Gastrocnemius medialis (tissue), 4 donors: ENCODE measurements around the gene MCF2L. TPM values are rescaled to one million over a fixed set of nuclear protein-coding genes. Genes with fewer than 3 reads are reported as not detected.

Experiments used
- ATAC-seq, 2 donors: fragments of 150-250 bp; one replicate each; pipeline ENCODE4 v1.9.1; 2016
- DNase-seq, 2 donors: peaks; one replicate each; pipeline ENCODE4 v3.0.0-alpha.2; 2019
- H3K27ac ChIP-seq, 4 donors: fragments of 200-600 bp; sonication (generic); 1 replicate in 1 of 4; 2 replicates in 3 of 4; pipeline ENCODE4 v1.5.1; 2016 to 2018; ENCODE audit warnings: mild to moderate bottlenecking in 2 of 4, moderate library complexity in 1 of 4
- H3K27me3 ChIP-seq, 3 donors: fragments of 200-600 bp; sonication (generic) in 2 of 3; 1 replicate in 1 of 3; 2 replicates in 2 of 3; pipeline versions ENCODE4 v1.5.1 to v1.6.0; 2016 to 2019; ENCODE audit warnings: mild to moderate bottlenecking in 1 of 3, moderate library complexity in 1 of 3
- H3K36me3 ChIP-seq, 2 donors: fragments of 200-600 bp; sonication (generic) in 1 of 2; one replicate each; pipeline ENCODE4 v1.5.1; 2017 to 2018
- H3K4me1 ChIP-seq, 2 donors: fragments of 200-600 bp; sonication (generic) in 1 of 2; one replicate each; pipeline ENCODE4 v1.5.1; 2016 to 2017; ENCODE audit warnings: mild to moderate bottlenecking in 2 of 2
- H3K4me3 ChIP-seq, 4 donors: fragments of 200-600 bp; sonication (generic) in 3 of 4; 1 replicate in 1 of 4; 2 replicates in 3 of 4; pipeline ENCODE4 v1.5.1; 2016 to 2019; ENCODE audit warnings: mild to moderate bottlenecking in 2 of 4
- H3K9me3 ChIP-seq, 3 donors: fragments of 200-600 bp; sonication (generic) in 2 of 3; 1 replicate in 1 of 3; 2 replicates in 2 of 3; pipeline ENCODE4 v1.5.1; 2016 to 2019
- CTCF ChIP-seq, 5 experiments: fragments of 450-650 bp in 3 of 5; fragments of 200-600 bp in 2 of 5; sonication (generic) in 2 of 5; IDR thresholded peaks in 4 of 5; conservative IDR thresholded peaks in 1 of 5; 1 replicate in 4 of 5; 2 replicates in 1 of 5; pipeline ENCODE4 v1.5.1; 2016 to 2019; ENCODE audit warnings: antibody characterized with exemption in 5 of 5, mild to moderate bottlenecking in 3 of 5, moderate library complexity in 3 of 5
- POLR2A ChIP-seq, 2 donors: fragments of 450-650 bp; IDR thresholded peaks; one replicate each; pipeline ENCODE4 v1.6.1; 2017; ENCODE audit warnings: antibody characterized with exemption in 2 of 2, mild to moderate bottlenecking in 2 of 2, moderate library complexity in 2 of 2
- in situ Hi-C, 4 donors: fragments of 200-750 bp; cut with MboI; loops; one replicate each; pipeline versions ENCODE4 v1.15.0 to v1.8.0; 2017; ENCODE audit warnings: low sequenced_read_pairs in 4 of 4
- intact Hi-C: fragments of 100-400 bp; cut with DNase I; formaldehyde crosslinking; loops from one replicate; pipeline ENCODE4 v1.15.1; 2023; ENCODE audit warnings: low total_unique reads
- total RNA-seq, 4 donors: library from RNA; depleted of rRNA; stranded (reverse); fragments of >200 nt; gene quantifications; one replicate each; pipeline versions ENCODE4 v1.1.0 to v1.2.3, GENCODE V29; 2016

The MCF2L gene
- total RNA-seq, 4 donors from 2014 or later: 16.1 to 21.2 (median 19.4) TPM

- intact Hi-C loops: no loop called here
- no peaks in the 10 kb centered on the region for H3K36me3 ChIP-seq
- no peak overlapping the region for H3K27ac ChIP-seq
- H3K4me3 ChIP-seq: no peak overlapping the region
- no peaks in the 10 kb centered on the region for H3K9me3 ChIP-seq
- DNase-seq (peak in 1 of 2 donors; percentile 3), ATAC-seq (no peak)
- H3K4me1 ChIP-seq: no peaks in the 10 kb centered on the region
- no peaks in the 10 kb centered on the region for H3K27me3 ChIP-seq
- in situ Hi-C loops: no loop called here
- TF ChIP-seq CTCF (IDR thresholded peaks at IDR 0.05 in 4 of 5, conservative IDR thresholded peaks at IDR 0.05 in 1 of 5): no peak
- no peak for TF ChIP-seq POLR2A (IDR thresholded peaks at IDR 0.05)
Measured at GRCh38 chr13:113124211-113124970, 155.4 kb downstream of the MCF2L start.

GRCh38 chr13:113125506-113126264 lies 156.7 kb downstream of the MCF2L start:
- intact Hi-C loops (no loop called here), in situ Hi-C loops (no loop called here)
- ATAC-seq (no peak), DNase-seq (peak in 1 of 2 donors; percentile 4)
- no peaks in the 10 kb centered on the region for H3K27me3 ChIP-seq
- H3K4me1 ChIP-seq: no peaks in the 10 kb centered on the region
- H3K36me3 ChIP-seq: no peaks in the 10 kb centered on the region
- no peak overlapping the region for H3K4me3 ChIP-seq
- TF ChIP-seq POLR2A (IDR thresholded peaks at IDR 0.05) (no peak), CTCF (IDR thresholded peaks at IDR 0.05 in 4 of 5, conservative IDR thresholded peaks at IDR 0.05 in 1 of 5) (no peak)
- H3K27ac ChIP-seq: no peak overlapping the region
- H3K9me3 ChIP-seq: no peaks in the 10 kb centered on the region

DNA sequence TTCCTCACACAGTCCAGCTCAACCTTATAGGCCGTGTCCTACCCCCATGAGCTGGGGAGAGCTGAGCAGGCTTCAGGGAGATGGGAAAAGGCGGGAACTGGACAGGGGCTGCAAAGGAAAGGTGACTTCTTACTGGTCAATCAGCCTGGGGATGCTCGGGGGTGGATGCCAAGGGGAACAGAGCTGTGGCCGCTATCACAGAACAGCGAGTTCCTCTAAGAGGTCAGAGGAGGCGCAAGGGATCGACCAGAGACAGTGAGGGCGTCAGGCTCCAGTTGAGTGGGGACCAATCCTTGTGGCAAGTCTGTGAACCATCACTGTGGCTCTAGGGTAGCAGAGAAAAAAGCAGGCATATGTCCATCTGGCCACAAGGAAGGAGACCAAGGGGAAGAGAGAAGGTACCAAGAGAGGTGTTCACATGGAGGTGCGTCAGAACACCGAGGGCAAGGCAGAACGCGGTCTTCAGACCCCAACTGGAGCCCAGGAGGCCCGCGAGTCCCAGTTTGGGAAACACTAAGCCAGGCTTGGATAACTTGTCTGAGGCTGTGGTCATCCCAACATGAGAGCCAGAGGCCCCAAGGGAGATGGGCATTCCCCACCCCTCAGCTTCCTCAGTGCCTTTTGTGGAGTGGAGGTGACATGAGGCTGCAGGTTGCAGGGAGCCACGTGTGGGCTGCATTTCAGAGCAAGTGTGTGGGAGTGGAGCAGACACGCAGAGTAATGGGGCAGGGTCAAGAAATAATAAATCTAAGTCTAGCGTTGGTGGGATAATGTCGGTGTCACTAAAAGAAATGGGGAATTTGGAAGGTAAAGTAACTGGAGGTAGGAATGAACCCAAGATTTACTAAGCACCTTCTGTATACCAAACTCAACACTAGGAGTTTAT lies 157.5 kb downstream of the MCF2L start:
- in situ Hi-C loops (no loop called here), intact Hi-C loops (no loop called here)
- ATAC-seq (no peak), DNase-seq (peak in 1 of 2 donors; percentile 3)
- Histone ChIP-seq H3K4me3 (no peak overlapping the region), H3K4me1 (no peaks in the 10 kb centered on the region), H3K27ac (no peak overlapping the region), H3K36me3 (no peaks in the 10 kb centered on the region), H3K9me3 (no peaks in the 10 kb centered on the region), H3K27me3 (no peaks in the 10 kb centered on the region)
- no peak for TF ChIP-seq CTCF (IDR thresholded peaks at IDR 0.05 in 4 of 5, conservative IDR thresholded peaks at IDR 0.05 in 1 of 5)
- TF ChIP-seq POLR2A (IDR thresholded peaks at IDR 0.05): no peak

- H3K27ac ChIP-seq: no peak overlapping the region
- no peak for ATAC-seq
- in situ Hi-C loops (no loop called here), intact Hi-C loops (no loop called here)
- H3K27me3 ChIP-seq: no peaks in the 10 kb centered on the region
- TF ChIP-seq CTCF (IDR thresholded peaks at IDR 0.05 in 4 of 5, conservative IDR thresholded peaks at IDR 0.05 in 1 of 5) (no peak), POLR2A (IDR thresholded peaks at IDR 0.05) (no peak)
- no peaks in the 10 kb centered on the region for H3K9me3 ChIP-seq
- no peak overlapping the region for H3K4me3 ChIP-seq
- DNase-seq: peak in 1 of 2 donors; percentile 5
- H3K4me1 ChIP-seq: no peaks in the 10 kb centered on the region
- H3K36me3 ChIP-seq: no peaks in the 10 kb centered on the region
Measured at GRCh38 chr13:113129480-113129879, 160.5 kb downstream of the MCF2L start.
